ENCODE results near the gene GABBR2. TPM values are rescaled to one million over a fixed set of nuclear protein-coding genes. Genes with fewer than 3 reads are reported as not detected.

The GABBR2 gene
- total RNA-seq, 1 experiment from 2014 or later = 0.23 TPM

DNA sequence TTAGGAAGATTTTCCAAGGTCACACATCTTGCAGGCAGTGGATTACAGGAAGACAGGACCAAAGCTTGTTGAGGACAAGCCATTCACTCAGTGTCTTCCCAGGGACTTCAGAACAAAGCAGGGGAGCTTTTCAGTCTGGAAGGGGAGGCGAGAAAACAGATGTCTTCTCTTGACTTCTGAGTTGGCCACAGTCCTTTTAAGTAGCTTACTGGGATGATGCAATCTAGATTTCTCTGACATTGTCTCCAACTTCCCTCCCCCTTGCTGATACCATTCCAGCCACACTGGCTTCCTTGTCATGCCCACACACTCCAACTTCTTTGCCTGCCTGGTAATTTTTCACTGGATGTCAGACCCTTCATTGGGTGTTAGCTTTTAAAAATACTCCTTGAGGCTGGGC, 279.1 kb downstream of the GABBR2 start:
- H3K27me3 Mint-ChIP-seq (ENCODE audit: insufficient read depth, unreplicated experiment) = no peaks in the 10 kb centered on the region
- H3K4me3 ChIP-seq (ENCODE audit: low read depth, low read length) = no peak overlapping the region
- no peaks in the 10 kb centered on the region for H3K36me3 Mint-ChIP-seq (ENCODE audit: insufficient read depth, unreplicated experiment)
- H3K27me3 ChIP-seq (replicated peaks; ENCODE audit: control insufficient read depth, insufficient read depth, low read length) = no peaks in the 10 kb centered on the region
- H3K4me3 Mint-ChIP-seq (ENCODE audit: unreplicated experiment) = no peak overlapping the region
- ChIA-PET CTCF (interaction anchor here (0.6 kb wide), 1 partner anchor 53 kb away, joined by 3 read pairs; no protein-coding TSS in a partner anchor), POLR2A (no interaction called here)
- TF ChIP-seq, protein P1, sequence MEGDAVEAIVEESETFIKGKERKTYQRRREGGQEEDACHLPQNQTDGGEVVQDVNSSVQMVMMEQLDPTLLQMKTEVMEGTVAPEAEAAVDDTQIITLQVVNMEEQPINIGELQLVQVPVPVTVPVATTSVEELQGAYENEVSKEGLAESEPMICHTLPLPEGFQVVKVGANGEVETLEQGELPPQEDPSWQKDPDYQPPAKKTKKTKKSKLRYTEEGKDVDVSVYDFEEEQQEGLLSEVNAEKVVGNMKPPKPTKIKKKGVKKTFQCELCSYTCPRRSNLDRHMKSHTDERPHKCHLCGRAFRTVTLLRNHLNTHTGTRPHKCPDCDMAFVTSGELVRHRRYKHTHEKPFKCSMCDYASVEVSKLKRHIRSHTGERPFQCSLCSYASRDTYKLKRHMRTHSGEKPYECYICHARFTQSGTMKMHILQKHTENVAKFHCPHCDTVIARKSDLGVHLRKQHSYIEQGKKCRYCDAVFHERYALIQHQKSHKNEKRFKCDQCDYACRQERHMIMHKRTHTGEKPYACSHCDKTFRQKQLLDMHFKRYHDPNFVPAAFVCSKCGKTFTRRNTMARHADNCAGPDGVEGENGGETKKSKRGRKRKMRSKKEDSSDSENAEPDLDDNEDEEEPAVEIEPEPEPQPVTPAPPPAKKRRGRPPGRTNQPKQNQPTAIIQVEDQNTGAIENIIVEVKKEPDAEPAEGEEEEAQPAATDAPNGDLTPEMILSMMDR (IDR thresholded peaks at IDR 0.05; ENCODE audit: insufficient read depth in 1 of 2, low read depth in 1 of 2, low read length in 1 of 2, severe bottlenecking in 1 of 2, unreplicated experiment in 1 of 2) = no peak
- peaks cover 11% of the 10 kb centered on the region for H3K4me1 Mint-ChIP-seq (ENCODE audit: low read depth, unreplicated experiment)
- no peak for DNase-seq
- H3K27ac Mint-ChIP-seq (ENCODE audit: unreplicated experiment) = no peak overlapping the region
- BruUV-seq (replicated peaks) = no TSS peak
- intact Hi-C loops (cut with micrococcal nuclease; ENCODE audit: unreplicated experiment) = no loop called here
- H3K36me3 ChIP-seq (ENCODE audit: control insufficient read depth, insufficient read depth, low read length) = no peaks in the 10 kb centered on the region
- H3K4me1 ChIP-seq = 0 out of 2 replicates have a peak, but pooled peaks cover 3% of the 10 kb centered on the region
- H3K9me3 ChIP-seq = no peaks in the 10 kb centered on the region
- H3K9me3 Mint-ChIP-seq (ENCODE audit: unreplicated experiment) = no peaks in the 10 kb centered on the region

DNA sequence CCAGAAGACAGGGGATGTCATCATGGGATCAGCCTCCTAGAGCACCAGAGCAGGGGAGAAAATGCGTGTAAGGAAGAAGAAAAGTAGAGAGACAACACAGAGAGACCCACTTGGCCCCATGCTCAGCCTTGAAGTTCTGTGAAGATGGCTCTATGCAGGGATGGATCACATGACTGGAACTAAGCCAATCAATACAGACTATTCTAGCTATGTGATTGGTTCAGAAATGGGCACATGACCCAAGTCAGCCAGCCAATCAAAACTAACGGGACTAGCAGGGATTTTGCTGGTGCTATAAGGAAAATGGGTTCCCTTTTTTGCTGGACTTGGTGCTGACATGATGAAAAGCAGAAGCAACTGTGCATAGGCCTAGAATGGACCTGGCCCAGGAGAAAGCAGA, 280.3 kb downstream of the GABBR2 start:
- Mint-ChIP-seq H3K9me3 (ENCODE audit: unreplicated experiment) (no peaks in the 10 kb centered on the region), H3K27ac (ENCODE audit: unreplicated experiment) (no peak overlapping the region), H3K4me1 (ENCODE audit: low read depth, unreplicated experiment) (peaks cover 11% of the 10 kb centered on the region), H3K36me3 (ENCODE audit: insufficient read depth, unreplicated experiment) (no peaks in the 10 kb centered on the region), H3K27me3 (ENCODE audit: insufficient read depth, unreplicated experiment) (no peaks in the 10 kb centered on the region), H3K4me3 (ENCODE audit: unreplicated experiment) (no peak overlapping the region)
- H3K9me3 ChIP-seq = no peaks in the 10 kb centered on the region
- H3K36me3 ChIP-seq (ENCODE audit: control insufficient read depth, insufficient read depth, low read length) = no peaks in the 10 kb centered on the region
- no peak for DNase-seq
- intact Hi-C loops (cut with micrococcal nuclease; ENCODE audit: unreplicated experiment) = no loop called here
- no TSS peak for BruUV-seq (replicated peaks)
- POLR2A ChIA-PET = no interaction called here
- no peaks in the 10 kb centered on the region for H3K27me3 ChIP-seq (replicated peaks; ENCODE audit: control insufficient read depth, insufficient read depth, low read length)
- CTCF ChIA-PET = no interaction called here
- TF ChIP-seq, protein P1 (IDR thresholded peaks at IDR 0.05; ENCODE audit: insufficient read depth in 1 of 2, low read depth in 1 of 2, low read length in 1 of 2, severe bottlenecking in 1 of 2, unreplicated experiment in 1 of 2) = no peak
- H3K4me3 ChIP-seq (ENCODE audit: low read depth, low read length) = no peak overlapping the region
- H3K4me1 ChIP-seq = 0 out of 2 replicates have a peak, but pooled peaks cover 3% of the 10 kb centered on the region

DNA sequence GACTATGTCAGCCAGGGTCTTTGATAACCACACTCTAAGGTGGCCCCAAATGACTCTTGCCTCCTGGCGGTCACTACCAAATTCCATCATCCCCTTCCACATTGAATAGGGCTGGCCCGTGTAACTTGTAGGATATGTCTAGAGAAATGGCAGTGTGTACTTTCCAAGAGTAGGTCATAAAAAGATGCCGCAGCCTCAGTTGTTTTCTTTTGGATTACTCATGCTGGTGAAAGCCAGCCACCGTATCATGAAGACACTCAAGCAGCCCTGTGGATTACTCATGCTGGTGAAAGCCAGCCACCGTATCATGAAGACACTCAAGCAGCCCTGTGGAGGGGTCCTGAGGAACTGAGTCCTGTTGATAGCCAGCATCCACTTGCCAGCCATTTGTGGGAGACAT, 281.2 kb downstream of the GABBR2 start:
- no peak overlapping the region for H3K4me3 ChIP-seq (ENCODE audit: low read depth, low read length)
- no peak for DNase-seq
- no peaks in the 10 kb centered on the region for H3K27me3 ChIP-seq (replicated peaks; ENCODE audit: control insufficient read depth, insufficient read depth, low read length)

More for the DNA sequence above, 281.2 kb downstream of the GABBR2 start:
- H3K36me3 Mint-ChIP-seq (ENCODE audit: insufficient read depth, unreplicated experiment) = no peaks in the 10 kb centered on the region
- no peak overlapping the region for H3K27ac Mint-ChIP-seq (ENCODE audit: unreplicated experiment)
- Histone ChIP-seq H3K4me1 (0 out of 2 replicates have a peak, but pooled peaks cover 3% of the 10 kb centered on the region), H3K36me3 (ENCODE audit: control insufficient read depth, insufficient read depth, low read length) (no peaks in the 10 kb centered on the region), H3K9me3 (no peaks in the 10 kb centered on the region)
- H3K27me3 Mint-ChIP-seq (ENCODE audit: insufficient read depth, unreplicated experiment) = no peaks in the 10 kb centered on the region
- intact Hi-C loops (cut with micrococcal nuclease; ENCODE audit: unreplicated experiment) = no loop called here
- no peak overlapping the region for H3K4me3 Mint-ChIP-seq (ENCODE audit: unreplicated experiment)
- H3K9me3 Mint-ChIP-seq (ENCODE audit: unreplicated experiment) = no peaks in the 10 kb centered on the region
- no TSS peak for BruUV-seq (replicated peaks)
- ChIA-PET CTCF (no interaction called here), POLR2A (no interaction called here)
- H3K4me1 Mint-ChIP-seq (ENCODE audit: low read depth, unreplicated experiment) = peaks cover 11% of the 10 kb centered on the region
- TF ChIP-seq, protein P1 (IDR thresholded peaks at IDR 0.05; ENCODE audit: insufficient read depth in 1 of 2, low read depth in 1 of 2, low read length in 1 of 2, severe bottlenecking in 1 of 2, unreplicated experiment in 1 of 2) = no peak

Measured in Caco-2 (cell line).